ENCODE results near the gene EMC9. TPM values are rescaled to one million over a fixed set of nuclear protein-coding genes. Genes with fewer than 3 reads are reported as not detected.

EMC9 gene
- 10 to 100 TPM; 13.6 to 18.8 (median 16.3) TPM for total RNA-seq

- in situ Hi-C loops (cut with MboI; ENCODE audit: low sequenced_read_pairs in 4 of 4) (loop anchor here in 1 of 4 donors (25.0 kb wide), 1 partner anchor 829 kb away; the partner anchor contains the start of genes BCL2L2, PABPN1 and PPP1R3E), intact Hi-C loops (cut with DNase I; ENCODE audit: low total_unique reads) (no loop called here)
- TF ChIP-seq POLR2A (IDR thresholded peaks at IDR 0.05), result peak; percentile 94 to 95
- TF ChIP-seq CTCF (IDR thresholded peaks at IDR 0.05 in 4 of 5, conservative IDR thresholded peaks at IDR 0.05 in 1 of 5), result peak; percentile 60 to 89 (median 80)
- Histone ChIP-seq H3K4me1 (peaks cover 40 to 54% of the 10 kb centered on the region in 2 donors), H3K27me3 (no peaks in the 10 kb centered on the region), H3K27ac (peak within 1 kb of the TSS; percentile 95 to 99 (median 98)), H3K9me3 (no peaks in the 10 kb centered on the region), H3K4me3 (peak within 1 kb of the TSS; percentile 74 to 94 (median 79)), H3K36me3 (peaks cover 0 to 27% of the 10 kb centered on the region in 2 donors)
- peak; percentile 89 to 92 for ATAC-seq
- DNase-seq, result peak; percentile 100
These were observed at the start of gene EMC9 for GRCh38 chr14:24141097-24141880. EMC9 (minus strand) TSS chr14:24141591; CDS start chr14:24141304, 287 bp downstream.

- Histone ChIP-seq H3K36me3 (peaks cover 0 to 41% of the 10 kb centered on the region in 2 donors), H3K4me1 (peaks cover 20 to 25% of the 10 kb centered on the region in 2 donors), H3K4me3 (no peak overlapping the region), H3K27ac (no peak overlapping the region), H3K27me3 (no peaks in the 10 kb centered on the region), H3K9me3 (no peaks in the 10 kb centered on the region)
- in situ Hi-C loops (cut with MboI; ENCODE audit: low sequenced_read_pairs in 4 of 4), result no loop called here
- ATAC-seq (no peak), DNase-seq (no peak)
- intact Hi-C loops (cut with DNase I; ENCODE audit: low total_unique reads), result no loop called here
- no peak for TF ChIP-seq CTCF (IDR thresholded peaks at IDR 0.05 in 4 of 5, conservative IDR thresholded peaks at IDR 0.05 in 1 of 5)
- TF ChIP-seq POLR2A (IDR thresholded peaks at IDR 0.05), result no peak
These were observed 49.0 kb upstream of the EMC9 start for GRCh38 chr14:24190416-24190815.

GRCh38 chr14:24189460-24189859 lies 48.1 kb upstream of the EMC9 start:
- in situ Hi-C loops (cut with MboI; ENCODE audit: low sequenced_read_pairs in 4 of 4) (no loop called here), intact Hi-C loops (cut with DNase I; ENCODE audit: low total_unique reads) (no loop called here)
- DNase-seq (no peak), ATAC-seq (no peak)
- Histone ChIP-seq H3K36me3 (peaks cover 0 to 51% of the 10 kb centered on the region in 2 donors), H3K4me1 (peaks cover 17 to 20% of the 10 kb centered on the region in 2 donors), H3K9me3 (no peaks in the 10 kb centered on the region), H3K27me3 (no peaks in the 10 kb centered on the region), H3K4me3 (no peak overlapping the region), H3K27ac (peak overlapping the region; percentile 62 to 90 (median 84))
- TF ChIP-seq CTCF (IDR thresholded peaks at IDR 0.05 in 4 of 5, conservative IDR thresholded peaks at IDR 0.05 in 1 of 5) (no peak), POLR2A (IDR thresholded peaks at IDR 0.05) (no peak)

GRCh38 chr14:24189059-24189375 lies 47.6 kb upstream of the EMC9 start:
- peak overlapping the region in 3 of 4 donors; percentile 62 to 84 (median 80) for H3K4me3 ChIP-seq
- in situ Hi-C loops (cut with MboI; ENCODE audit: low sequenced_read_pairs in 4 of 4), result no loop called here
- no peak for DNase-seq

More at GRCh38 chr14:24189059-24189375, 47.6 kb upstream of the EMC9 start:
- ATAC-seq, result no peak
- no peaks in the 10 kb centered on the region for H3K27me3 ChIP-seq
- peaks cover 12 to 16% of the 10 kb centered on the region in 2 donors for H3K4me1 ChIP-seq
- peaks cover 0 to 52% of the 10 kb centered on the region in 2 donors for H3K36me3 ChIP-seq
- TF ChIP-seq POLR2A (IDR thresholded peaks at IDR 0.05) (no peak), CTCF (IDR thresholded peaks at IDR 0.05 in 4 of 5, conservative IDR thresholded peaks at IDR 0.05 in 1 of 5) (no peak)
- intact Hi-C loops (cut with DNase I; ENCODE audit: low total_unique reads), result no loop called here
- peak overlapping the region; percentile 62 to 90 (median 84) for H3K27ac ChIP-seq
- H3K9me3 ChIP-seq, result no peaks in the 10 kb centered on the region
